Suppressor macrophage treated with lipopolysaccharide for 4 hours (primary cell): ENCODE measurements around the gene VPREB3.
A peak's percentile ranks its signal among the peaks of the same experiment; 100 is the strongest.

Experiments
- DNase-seq: peaks from one replicate; pipeline ENCODE4 v3.0.0-alpha.2; 2020

Gene VPREB3

DNA sequence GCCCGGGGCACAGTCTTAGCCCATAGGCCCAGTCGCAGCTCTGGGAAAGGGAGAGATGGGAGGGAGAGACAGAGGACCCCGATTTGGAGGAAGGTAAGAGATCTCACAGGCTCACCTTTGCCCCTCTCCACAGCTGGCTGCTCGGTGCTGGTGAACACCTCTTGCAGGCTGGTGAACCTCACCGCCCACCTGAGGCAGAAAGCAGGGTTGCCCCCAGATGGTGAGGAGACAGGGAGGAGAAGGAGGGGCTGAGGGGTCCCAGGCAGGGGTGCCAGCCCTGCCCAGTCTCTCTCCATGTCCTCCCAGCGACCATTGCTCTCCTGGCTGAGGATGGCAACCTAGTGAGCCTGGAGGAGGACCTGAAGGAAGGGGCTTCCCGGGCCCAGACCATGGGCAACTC, 9.7 kb upstream of the VPREB3 start:
- no peak for DNase-seq

DNA sequence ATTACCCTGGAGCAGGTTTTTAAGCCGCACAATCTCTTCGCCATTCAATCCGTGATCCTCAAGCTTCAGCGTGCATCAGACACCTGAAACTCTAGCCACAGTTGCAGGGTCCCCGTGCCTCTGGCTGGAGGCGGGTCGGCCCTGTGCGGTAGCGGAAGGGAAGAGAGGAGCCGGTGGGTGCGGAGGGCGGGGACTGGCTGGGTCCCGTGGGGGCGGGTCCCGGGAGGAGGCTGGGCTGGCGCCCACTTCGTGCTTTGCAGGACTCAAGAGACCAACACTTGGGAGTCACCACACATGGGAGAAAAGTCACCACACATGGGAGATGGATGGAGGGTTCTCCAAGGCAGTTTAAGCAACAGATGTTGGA, 9.3 kb upstream of the VPREB3 start:
- DNase-seq: peak; percentile 16

DNA sequence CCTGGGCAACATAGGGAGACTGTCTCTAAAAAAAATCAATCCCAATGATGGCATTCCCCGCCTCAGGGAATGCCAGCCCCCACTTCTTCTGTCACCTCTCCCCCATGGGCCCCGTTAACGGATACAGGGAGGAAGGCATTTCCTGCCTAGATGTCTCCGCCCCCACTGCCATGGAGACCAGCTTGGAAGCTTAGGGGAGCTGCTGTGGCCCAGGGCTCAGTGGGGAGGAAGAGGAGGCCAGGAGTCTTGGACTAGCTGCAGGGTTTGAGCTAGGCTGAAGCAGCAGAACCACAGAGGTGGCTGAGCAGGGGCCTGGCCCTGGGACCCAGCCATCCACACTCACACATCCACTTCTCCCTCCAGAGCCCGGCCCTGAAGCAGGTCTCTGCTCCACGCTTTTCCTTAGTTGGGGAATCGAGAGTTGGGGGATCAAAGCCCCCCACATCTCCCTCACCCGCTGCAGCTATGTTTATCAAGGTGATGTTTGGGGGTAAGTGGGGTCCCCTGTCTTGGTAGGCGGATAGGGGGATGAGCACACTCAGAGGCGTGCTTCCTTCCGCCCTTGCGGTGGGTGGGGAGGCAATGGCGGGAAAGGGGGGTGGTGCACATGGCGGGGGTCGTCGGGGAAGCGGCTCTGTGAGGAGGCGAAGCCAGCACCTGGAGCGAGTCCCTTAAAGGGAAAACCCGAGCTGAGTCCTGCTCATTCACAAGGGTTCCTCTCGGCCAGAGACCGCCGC, 8.8 kb upstream of the VPREB3 start, which contains the start of gene C22orf15:
TSS of gene C22orf15 (plus strand) at position 149 of the 737 bp plus-strand sequence. CDS start at position 466, 317 bp downstream.
- no peak for DNase-seq

DNA sequence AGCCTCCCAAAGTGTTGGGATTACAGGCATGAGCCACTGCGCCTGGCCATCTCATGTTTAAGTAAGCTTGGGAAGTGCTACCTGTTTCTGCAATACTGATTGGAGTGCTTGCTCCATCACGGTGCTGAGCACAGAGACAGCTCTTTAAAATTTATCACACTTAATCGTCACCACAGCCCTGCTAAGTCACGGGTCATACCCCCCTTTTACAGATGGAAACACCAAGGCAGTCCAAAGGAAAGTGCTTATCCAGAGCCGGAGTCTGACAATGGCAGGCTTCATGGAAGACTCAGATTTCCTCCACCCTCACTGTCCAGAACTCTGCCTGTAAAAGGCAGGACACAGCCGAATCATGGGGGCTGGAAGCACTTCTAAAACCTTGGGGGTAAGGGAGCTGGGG, 5.8 kb upstream of the VPREB3 start:
- no peak for DNase-seq

DNA sequence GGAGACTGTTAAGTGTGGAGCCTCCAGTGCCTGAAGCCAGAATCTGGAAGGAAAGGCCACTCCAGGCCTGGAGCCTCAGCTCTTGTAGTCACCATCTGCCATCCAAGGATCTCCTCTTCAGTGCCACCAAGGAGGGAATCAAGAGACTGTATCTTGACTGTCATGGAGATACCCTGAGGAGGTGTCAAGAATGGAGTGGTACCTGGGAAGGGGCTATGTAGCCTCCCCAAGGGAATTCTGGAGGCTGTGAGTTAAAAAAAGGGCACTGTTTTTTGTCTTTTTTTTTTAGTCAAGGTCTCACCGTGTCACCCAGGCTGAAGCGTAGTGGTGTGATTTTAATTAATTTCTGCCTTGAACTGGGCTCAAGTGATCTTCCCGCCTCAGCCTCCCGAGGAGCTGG, 5.3 kb upstream of the VPREB3 start:
- no peak for DNase-seq

DNA sequence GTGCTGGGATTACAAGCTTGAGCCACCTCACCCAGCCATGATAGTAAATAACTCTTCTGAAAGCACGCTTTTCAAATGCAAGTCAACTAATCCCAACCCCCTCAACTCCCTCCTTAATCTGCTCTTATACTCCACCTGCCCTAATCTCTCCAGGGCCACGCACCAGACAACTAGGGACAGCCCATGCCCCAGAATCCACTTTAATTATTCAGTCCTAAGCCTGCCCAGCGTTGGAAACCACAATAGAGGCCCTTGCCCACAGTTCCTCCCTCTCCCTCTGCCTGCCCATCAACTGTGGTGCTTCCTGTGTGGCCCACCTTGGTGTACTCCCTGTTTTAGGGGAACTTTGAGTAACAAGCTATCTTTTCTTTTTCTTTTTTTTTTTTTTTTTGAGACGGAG, 2.7 kb upstream of the VPREB3 start:
- no peak for DNase-seq

DNA sequence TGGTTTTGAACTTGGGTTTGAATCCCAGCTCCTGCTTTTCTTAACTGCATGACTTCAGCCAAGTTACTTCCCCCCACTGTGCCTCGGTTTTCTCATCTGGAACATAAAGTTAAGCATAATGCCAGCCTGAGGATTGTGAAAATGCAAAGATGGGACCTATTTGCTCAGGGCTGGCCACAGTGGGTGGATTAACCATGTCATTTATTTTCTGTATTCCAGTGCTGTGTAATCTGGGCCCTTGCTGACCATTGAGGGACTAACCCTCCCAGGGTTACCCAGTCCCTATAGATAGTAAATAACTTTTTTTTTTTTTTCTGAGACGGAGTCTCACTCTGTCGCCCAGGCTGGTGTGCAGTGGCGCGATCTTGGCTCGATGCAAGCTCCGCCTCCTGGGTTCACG, 1.5 kb upstream of the VPREB3 start:
- no peak for DNase-seq

DNA sequence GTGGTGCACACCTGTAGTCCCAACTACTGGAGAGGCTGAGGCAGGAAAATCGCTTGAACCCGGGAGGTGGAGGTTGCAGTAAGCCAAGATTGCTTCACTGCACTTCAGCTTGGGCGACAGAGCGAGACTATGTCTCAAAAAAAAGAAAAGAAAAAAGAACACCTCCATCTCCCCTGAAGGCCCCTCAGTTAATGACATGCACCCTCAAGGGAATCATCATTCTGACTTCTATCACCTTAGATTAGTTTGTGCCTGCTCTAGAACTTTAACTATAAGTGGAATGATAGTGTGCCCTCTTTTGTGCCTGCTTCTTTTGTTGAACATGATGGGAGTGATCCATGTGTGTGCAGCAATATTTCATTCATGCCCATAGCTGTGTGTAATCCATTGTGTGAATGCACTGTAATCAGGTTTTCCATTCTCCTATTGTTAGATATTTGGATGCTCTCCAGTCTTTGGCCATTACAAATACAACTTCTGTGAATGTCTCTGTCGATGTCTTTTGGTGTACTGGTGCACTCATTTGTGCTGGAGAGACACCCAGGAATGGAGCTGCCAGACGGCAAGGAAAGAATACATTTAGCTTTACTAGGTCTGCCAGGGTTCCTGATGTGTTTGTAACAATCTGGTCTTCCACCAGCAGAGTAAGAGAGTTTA, 883 bp upstream of the VPREB3 start:
- no peak for DNase-seq

DNA sequence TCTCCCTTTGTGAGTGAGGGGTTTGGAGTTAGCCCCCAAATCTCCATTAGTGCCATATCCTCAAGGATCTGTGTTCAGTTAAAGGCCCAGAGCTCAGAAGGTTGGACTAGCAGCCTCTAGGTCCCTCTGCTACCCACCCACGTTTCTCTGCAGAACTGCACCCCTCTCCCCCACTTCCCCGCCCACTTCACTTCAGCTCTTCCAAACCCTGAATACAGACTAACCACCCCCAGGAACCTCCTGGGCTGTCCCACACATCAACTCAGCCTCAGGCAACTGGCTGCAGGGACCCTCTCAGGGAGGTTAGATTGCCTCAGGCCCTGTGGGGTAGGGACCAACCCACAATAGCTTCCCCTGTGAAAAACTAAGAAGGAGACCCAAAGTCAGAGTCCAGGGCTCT, 840 bp downstream of the VPREB3 start:
- no peak for DNase-seq

DNA sequence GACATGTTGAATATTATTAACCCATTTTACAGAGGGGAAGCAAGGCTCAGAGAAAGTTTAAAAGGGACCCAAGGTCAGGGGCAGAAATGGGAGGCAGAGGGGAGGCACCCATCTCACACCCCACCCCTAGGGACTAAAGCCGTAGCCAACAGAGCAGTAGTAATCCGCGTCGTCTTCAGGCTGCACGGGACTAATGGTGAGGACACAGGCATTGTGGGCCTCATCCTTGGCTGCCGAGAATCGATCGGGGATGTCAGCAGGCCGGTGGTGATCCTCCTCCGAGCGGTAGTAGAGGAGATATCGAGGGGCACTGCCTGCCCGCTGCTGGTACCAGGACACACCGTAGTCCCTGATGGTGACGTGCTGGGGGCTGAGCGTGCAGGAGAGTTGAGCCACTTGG, 1.5 kb downstream of the VPREB3 start:
- no peak for DNase-seq

DNA sequence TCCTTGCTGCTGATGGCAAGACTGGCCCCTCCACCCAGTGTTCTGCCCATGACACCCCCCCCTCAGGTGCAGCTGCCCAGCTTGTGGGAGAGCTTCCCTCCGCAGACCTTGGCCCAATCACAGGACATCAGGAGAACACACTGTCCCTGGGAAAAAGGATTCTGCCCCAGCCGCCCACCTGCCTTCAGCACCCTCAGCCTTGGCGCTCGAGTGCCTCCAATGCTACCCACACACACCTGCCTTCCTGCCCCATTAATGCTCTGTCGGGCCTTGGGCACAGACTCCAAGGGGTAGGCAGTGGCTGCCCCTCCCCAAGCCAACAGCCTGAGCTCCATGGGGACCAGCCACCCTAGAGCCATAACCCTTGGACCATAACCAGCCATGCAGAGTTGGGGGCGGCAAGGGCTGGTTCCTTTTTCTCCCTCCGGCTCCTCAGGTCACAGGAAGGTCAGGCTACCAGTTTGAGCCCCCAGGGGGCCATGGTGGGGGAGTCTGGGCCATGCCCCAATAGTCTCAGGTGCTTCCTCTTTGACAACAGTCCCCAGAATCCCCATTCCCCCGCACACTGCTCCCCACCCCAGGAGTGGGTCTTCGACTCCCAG, 2.0 kb downstream of the VPREB3 start:
- DNase-seq: no peak

DNA sequence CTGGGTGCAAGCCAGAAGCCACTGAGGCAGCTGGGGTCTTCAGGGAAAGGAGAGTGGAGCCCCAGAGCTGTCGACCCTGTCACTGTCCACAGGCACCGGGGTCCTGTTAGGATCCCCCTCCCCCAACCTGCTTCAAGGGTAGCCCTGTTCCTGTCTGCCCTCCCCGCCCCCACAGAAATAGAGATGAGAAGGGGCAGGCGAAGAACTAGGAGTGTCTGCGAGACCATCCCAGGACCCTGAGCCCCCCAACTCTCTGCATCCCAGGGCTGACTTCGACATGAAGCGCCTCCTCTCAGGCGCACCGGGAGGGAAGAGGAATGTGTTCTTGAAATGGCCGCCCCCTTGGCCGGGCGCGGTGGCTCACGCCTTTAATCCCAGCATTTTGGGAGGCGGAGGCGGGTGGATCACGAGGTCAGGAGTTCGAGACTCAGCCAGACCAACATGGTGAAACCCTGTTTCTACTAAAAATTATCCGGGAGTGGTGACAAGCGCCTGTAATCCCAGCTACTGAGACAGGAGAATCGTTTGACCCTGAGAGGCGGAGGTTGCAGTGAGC, 2.7 kb downstream of the VPREB3 start:
- no peak for DNase-seq

DNA sequence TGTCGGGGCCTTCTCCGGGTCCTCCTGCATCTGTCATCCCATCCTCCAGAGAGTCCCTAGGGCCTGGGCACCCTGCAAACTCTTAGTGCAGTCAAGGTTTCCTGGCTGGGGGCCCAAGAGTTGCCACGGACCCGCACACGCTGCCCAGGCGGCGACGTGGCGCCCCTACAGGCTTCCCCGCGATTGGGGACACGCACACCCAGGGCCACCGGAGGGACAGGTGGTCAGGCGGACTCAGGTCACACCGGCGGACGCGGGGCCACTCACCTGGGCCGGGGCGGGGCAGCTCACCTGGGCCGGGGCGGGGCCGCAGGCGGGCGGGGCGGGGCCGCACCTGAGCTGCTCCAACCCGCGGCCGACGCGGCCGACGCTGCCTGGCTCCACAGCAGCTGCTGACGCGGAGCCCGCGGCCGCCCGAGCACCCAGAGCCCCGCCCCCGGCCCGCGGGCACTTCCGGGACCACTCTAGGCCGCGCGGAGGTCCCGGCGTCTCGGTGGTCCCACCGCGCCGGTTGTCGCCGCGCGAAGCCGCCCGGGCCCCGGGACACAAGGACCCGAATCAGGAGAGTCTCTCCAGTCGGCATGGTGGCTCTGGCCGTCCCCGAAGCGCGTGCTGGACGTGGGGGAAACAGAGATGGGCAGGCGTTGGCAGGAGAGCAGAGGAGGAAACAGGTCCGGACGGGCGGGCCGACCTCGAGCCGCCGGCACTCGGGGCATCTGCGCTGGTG, 3.3 kb downstream of the VPREB3 start, which contains the start of gene ZNF70:
TSS of gene ZNF70 (minus strand) at position 399 of the 727 bp plus-strand sequence. CDS start 5,972 bp downstream, outside the sequence.
- DNase-seq: peak; percentile 88

DNA sequence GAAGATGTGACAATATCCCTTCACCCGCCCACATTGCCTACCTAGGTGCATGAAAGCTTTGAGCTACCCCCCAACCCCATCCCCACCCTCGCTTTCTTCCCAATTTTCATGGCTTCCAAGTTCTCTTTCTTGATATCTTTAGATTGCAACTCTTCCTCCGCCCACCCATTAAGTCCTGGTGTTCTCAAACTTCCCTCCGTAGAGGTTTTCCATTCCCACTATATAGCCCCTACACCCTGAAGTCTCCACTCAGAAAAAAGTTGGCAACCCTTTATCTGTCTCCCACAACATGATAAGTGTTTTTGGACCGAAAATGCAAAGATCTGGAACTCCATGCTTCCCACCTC, 3.9 kb downstream of the VPREB3 start:
- no peak for DNase-seq

DNA sequence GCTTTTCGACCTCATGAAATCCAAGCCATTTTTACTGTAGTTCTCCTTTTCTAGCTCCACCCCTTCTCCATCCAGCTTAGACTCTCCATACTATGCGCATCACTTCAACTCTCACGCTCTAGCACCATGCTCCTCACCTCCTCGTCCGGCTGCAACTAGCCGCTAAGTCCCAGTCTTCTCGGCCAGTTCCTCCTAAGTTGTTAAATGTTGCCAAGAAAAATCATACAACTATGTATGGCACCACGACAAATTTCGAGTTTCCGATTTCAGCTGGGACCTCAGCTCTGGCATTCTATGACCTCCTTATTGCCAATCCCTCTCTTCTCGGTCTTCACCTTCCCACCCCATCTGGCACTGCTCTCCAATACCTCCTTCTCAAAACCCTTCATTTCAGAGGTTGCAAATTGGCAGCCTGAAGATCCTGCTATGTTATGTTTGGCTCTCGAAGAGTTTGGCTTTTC, 4.4 kb downstream of the VPREB3 start:
- DNase-seq: no peak

DNA sequence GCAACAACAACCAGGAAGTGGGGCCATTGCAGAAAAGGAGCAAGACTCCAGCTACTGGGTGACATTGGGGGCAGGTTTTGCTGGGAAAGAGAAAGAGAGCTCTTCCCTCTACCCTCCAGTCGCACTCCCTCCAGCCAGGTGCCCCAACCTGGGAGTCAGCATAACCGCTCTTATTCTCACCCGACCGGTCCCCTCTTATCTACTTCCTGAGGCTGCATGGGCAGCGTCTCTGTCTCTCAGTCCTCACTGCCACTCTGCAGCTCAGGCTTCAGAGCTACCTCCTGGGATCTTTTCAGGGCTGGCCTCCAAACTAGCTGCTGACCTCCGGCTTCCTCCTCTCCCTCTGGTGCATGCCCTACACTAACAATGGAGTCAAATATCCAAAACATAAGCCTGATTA, 8.4 kb downstream of the VPREB3 start:
- DNase-seq: no peak

DNA sequence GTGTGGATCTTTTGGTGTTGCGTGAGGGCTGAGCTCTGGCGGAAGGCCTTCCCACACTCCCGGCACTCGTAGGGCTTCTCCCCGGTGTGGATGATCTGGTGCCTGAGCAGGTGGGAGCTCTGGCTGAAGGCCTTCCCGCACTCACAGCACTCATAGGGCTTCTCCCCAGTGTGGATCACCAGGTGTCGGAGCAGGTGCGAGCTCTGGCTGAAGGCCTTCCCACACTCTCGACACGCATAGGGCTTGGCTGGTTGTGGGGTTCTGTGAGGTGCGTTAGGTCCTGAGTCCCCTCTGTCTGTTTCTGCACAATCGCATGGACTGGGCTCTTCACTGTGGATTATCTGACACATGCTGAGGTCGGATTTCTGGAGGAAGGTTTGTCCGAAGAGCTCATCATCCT, 9.7 kb downstream of the VPREB3 start:
- no peak for DNase-seq

DNA sequence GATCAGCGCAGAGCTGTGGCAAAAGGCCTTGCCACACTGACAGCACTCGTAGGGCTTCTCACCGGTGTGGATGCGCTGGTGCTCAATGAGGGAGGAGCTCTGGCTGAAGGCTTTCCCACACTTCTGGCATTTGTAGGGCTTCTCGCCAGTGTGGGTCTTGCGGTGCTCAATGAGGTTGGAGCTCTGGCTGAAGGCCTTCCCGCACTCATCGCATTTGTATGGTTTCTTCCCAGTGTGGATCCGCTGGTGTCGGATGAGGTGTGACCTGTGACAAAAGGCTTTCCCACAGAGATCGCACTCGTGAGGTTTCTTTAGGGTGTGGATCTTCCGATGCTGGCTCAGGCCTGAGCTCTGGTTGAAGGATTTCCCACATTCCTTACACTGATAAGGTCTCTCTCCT, 10.2 kb downstream of the VPREB3 start:
- no peak for DNase-seq

DNA sequence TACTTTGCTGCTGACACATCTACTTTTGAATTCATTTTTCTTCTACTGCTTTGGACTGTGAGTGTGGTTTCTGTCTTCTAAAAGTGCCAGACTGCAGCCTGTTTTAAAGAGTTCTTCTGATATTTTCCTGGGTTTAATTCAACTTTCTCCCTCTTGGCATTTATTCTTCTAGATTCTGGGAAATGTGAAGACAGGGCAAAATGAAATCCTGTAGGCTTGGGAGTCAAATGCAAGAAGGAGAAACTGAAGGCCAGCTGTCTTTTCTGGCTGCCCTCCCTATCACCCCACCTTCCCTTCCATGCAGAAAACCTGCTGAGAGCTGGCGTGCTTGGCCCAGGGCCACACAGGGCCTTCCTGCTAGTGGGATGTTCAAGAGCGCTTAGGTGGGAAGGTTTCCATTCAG, 10.9 kb downstream of the VPREB3 start:
- DNase-seq: no peak

DNA sequence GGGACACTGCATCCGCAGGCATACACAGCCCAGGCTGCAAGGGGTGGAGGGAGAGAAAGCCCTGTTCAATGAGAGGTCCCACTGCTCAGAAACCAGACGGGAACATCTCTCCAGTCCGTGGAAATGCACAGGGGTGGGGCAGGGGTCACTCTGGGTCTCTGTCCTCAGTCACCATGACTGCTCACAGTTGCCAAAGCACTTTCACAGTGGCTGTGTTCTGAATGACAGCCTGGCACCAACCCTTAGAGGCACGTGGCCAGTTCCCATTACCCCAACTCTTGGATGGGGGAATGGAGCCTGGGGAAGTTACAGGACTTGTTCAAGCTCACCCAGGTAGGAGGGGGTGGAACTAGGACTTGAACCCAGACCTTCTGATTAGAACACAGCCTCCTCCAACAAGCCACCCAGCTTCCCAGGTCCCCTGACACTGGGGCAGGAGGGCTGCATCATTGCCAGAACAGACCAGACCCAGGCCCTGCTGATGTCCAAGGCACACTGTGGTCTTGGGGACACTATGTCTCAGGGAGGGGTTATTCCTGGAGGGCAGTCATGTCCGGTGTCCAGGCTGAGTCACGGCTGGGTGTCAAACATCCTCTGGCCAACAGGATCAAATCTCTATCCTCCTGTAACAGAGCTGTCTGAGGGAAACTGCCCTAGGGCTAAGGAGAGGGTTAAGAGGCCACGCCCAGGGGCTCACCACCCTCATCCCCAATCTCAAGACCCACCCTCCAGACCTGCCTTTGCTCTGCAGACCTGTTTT, 11.5 kb downstream of the VPREB3 start:
- no peak for DNase-seq

DNA sequence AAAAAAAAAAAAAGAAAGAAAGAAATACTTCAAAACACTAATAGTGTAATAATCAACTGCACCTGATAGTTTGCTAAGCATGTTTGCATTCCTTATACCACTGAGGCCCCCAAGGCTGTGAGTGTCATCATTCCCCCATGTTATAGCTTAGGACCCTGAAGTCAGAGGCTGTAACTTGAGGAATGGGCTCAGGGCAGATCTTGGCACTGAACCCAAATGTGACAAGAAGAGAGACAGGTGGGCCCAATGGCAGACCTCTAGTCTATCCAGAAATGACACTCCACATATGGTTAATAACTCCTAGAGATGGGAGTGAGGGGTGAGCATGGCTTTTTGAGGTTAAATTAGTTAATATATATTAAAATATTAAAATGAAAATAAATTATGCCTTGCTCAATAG, 16.5 kb downstream of the VPREB3 start:
- DNase-seq: no peak

DNA sequence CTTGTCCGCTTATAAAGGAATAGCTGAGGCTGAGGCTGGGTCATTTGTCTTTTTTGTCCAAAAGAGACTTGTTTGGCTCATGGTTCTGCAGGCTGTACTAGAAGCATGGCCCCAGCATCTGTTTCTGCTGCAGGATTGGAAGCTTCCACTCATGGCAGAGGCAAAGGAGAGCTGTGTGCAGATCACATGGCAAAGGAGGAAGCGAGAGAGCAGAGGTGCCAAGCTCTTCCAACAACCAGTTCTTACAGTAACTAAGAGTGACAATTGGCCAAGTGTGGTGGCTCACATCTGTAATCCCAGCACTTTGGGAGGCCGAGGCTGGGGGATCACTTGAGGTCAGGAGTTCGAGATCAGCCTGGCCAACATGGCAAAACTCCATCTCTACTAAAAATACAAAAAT, 26.1 kb downstream of the VPREB3 start:
- DNase-seq: peak; percentile 21
